Liver (tissue), 3 donors: Measurements from ENCODE around the gene XCL1.

Source experiments
- EGR1 ChIP-seq, 2 donors: IDR thresholded peaks; 2 replicates each; pipeline ENCODE4 v1.6.1; 2016 to 2018; ENCODE audit warnings: antibody characterized with exemption in 2 of 2, low read depth in 2 of 2
- FOXA1 ChIP-seq: IDR thresholded peaks from 2 replicates; pipeline ENCODE4 v1.6.1; 2016; ENCODE audit warnings: antibody characterized with exemption
- GABPA ChIP-seq, 2 donors: IDR thresholded peaks in 1 of 2; conservative IDR thresholded peaks in 1 of 2; 2 replicates each; pipeline ENCODE4 v1.6.1; 2016; ENCODE audit warnings: antibody characterized with exemption in 2 of 2, mild to moderate bottlenecking in 1 of 2, moderate library complexity in 1 of 2
- JUND ChIP-seq, 2 donors: IDR thresholded peaks; 2 replicates each; pipeline ENCODE4 v1.6.1; 2016; ENCODE audit warnings: antibody characterized with exemption in 2 of 2
- RAD21 ChIP-seq, 2 donors: IDR thresholded peaks; 2 replicates each; pipeline ENCODE4 v1.6.1; 2016; ENCODE audit warnings: antibody characterized with exemption in 2 of 2, mild to moderate bottlenecking in 2 of 2
- SP1 ChIP-seq: IDR thresholded peaks from 2 replicates; pipeline ENCODE4 v1.6.1; 2018; ENCODE audit warnings: antibody characterized with exemption, mild to moderate bottlenecking
- TAF1 ChIP-seq: conservative IDR thresholded peaks from 2 replicates; pipeline ENCODE4 v1.6.1; 2016; ENCODE audit warnings: antibody characterized with exemption, mild to moderate bottlenecking
- YY1 ChIP-seq: IDR thresholded peaks from 2 replicates; pipeline ENCODE4 v1.6.1; 2016; ENCODE audit warnings: antibody characterized with exemption, mild to moderate bottlenecking
- TF ChIP-seq, protein P1 (sequence below): fragments of 150-350 bp; IDR thresholded peaks from 2 replicates; pipeline ENCODE4 v1.5.1; 2017; ENCODE audit warnings: improper control_type of control experiment, low read depth, low read length; ENCODE audit not compliant: missing input control
- TF ChIP-seq, protein P2 (sequence below): IDR thresholded peaks from 2 replicates; pipeline ENCODE4 v1.6.1; 2016; ENCODE audit warnings: antibody characterized with exemption
- TF ChIP-seq, protein P3 (sequence below): IDR thresholded peaks from 2 replicates; pipeline ENCODE4 v1.6.1; 2016; ENCODE audit warnings: antibody characterized with exemption
- TF ChIP-seq, protein P4 (sequence below): IDR thresholded peaks from 2 replicates; pipeline ENCODE4 v1.6.1; 2016; ENCODE audit warnings: antibody characterized with exemption, mild to moderate bottlenecking
- TF ChIP-seq, protein P5 (sequence below): IDR thresholded peaks from 2 replicates; pipeline ENCODE4 v1.6.1; 2016; ENCODE audit warnings: antibody characterized with exemption
- donor health status: healthy.
- donor health status: healthy.

DNA sequence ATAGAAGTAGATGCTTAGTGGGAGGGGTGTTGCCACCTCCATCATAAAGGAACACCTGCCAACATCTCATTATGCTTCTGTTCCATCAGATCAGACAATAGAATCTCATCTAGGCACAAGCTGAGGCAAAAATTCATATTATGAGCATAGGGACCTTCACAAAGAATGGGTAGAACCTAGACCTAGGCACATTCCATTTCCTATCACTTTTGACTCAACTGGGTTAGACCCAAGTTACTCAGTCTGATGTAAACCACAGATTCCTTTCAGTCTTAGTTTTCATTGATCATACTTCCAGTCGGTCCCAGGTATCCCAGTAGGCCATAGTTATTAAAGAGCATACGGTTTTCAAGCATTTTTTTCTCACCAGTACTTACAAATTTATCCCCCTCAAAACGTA lies 21.7 kb downstream of the XCL1 start:
- TF ChIP-seq RAD21 (IDR thresholded peaks at IDR 0.05) (no peak), GABPA (IDR thresholded peaks at IDR 0.05 in 1 of 2, conservative IDR thresholded peaks at IDR 0.05 in 1 of 2) (no peak), TAF1 (no peak), EGR1 (IDR thresholded peaks at IDR 0.05; ENCODE audit: low read depth in 2 of 2) (no peak), SP1 (no peak), YY1 (no peak), FOXA1 (no peak), JUND (IDR thresholded peaks at IDR 0.05) (no peak)
- TF ChIP-seq, protein P1, sequence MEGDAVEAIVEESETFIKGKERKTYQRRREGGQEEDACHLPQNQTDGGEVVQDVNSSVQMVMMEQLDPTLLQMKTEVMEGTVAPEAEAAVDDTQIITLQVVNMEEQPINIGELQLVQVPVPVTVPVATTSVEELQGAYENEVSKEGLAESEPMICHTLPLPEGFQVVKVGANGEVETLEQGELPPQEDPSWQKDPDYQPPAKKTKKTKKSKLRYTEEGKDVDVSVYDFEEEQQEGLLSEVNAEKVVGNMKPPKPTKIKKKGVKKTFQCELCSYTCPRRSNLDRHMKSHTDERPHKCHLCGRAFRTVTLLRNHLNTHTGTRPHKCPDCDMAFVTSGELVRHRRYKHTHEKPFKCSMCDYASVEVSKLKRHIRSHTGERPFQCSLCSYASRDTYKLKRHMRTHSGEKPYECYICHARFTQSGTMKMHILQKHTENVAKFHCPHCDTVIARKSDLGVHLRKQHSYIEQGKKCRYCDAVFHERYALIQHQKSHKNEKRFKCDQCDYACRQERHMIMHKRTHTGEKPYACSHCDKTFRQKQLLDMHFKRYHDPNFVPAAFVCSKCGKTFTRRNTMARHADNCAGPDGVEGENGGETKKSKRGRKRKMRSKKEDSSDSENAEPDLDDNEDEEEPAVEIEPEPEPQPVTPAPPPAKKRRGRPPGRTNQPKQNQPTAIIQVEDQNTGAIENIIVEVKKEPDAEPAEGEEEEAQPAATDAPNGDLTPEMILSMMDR = no peak
- TF ChIP-seq, protein P2, sequence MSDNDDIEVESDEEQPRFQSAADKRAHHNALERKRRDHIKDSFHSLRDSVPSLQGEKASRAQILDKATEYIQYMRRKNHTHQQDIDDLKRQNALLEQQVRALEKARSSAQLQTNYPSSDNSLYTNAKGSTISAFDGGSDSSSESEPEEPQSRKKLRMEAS = no peak
- TF ChIP-seq, protein P3, sequence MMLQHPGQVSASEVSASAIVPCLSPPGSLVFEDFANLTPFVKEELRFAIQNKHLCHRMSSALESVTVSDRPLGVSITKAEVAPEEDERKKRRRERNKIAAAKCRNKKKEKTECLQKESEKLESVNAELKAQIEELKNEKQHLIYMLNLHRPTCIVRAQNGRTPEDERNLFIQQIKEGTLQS = no peak
- TF ChIP-seq, protein P4, sequence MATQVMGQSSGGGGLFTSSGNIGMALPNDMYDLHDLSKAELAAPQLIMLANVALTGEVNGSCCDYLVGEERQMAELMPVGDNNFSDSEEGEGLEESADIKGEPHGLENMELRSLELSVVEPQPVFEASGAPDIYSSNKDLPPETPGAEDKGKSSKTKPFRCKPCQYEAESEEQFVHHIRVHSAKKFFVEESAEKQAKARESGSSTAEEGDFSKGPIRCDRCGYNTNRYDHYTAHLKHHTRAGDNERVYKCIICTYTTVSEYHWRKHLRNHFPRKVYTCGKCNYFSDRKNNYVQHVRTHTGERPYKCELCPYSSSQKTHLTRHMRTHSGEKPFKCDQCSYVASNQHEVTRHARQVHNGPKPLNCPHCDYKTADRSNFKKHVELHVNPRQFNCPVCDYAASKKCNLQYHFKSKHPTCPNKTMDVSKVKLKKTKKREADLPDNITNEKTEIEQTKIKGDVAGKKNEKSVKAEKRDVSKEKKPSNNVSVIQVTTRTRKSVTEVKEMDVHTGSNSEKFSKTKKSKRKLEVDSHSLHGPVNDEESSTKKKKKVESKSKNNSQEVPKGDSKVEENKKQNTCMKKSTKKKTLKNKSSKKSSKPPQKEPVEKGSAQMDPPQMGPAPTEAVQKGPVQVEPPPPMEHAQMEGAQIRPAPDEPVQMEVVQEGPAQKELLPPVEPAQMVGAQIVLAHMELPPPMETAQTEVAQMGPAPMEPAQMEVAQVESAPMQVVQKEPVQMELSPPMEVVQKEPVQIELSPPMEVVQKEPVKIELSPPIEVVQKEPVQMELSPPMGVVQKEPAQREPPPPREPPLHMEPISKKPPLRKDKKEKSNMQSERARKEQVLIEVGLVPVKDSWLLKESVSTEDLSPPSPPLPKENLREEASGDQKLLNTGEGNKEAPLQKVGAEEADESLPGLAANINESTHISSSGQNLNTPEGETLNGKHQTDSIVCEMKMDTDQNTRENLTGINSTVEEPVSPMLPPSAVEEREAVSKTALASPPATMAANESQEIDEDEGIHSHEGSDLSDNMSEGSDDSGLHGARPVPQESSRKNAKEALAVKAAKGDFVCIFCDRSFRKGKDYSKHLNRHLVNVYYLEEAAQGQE = no peak
- TF ChIP-seq, protein P5, sequence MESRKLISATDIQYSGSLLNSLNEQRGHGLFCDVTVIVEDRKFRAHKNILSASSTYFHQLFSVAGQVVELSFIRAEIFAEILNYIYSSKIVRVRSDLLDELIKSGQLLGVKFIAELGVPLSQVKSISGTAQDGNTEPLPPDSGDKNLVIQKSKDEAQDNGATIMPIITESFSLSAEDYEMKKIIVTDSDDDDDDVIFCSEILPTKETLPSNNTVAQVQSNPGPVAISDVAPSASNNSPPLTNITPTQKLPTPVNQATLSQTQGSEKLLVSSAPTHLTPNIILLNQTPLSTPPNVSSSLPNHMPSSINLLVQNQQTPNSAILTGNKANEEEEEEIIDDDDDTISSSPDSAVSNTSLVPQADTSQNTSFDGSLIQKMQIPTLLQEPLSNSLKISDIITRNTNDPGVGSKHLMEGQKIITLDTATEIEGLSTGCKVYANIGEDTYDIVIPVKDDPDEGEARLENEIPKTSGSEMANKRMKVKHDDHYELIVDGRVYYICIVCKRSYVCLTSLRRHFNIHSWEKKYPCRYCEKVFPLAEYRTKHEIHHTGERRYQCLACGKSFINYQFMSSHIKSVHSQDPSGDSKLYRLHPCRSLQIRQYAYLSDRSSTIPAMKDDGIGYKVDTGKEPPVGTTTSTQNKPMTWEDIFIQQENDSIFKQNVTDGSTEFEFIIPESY = no peak
